SK-N-SH (cell line): Measurements from ENCODE around the gene THBS1. TPM values are rescaled to one million over a fixed set of nuclear protein-coding genes. Genes with fewer than 3 reads are reported as not detected.

ENCODE experiments used
- CTCF ChIA-PET: fragments of 300-600, 350-600 bp; formaldehyde crosslinking; extraction: SDS; loops from one replicate; lab custom pipeline; 2021; lab: Yijun Ruan, JAX
- POLR2A ChIA-PET: fragments of 350-600 bp; sonication (Branson Sonifier 250); formaldehyde crosslinking; extraction: SDS; loops from one replicate; lab custom pipeline; 2020; ENCODE audit warnings: antibody characterized with exemption, inconsistent platforms; lab: Yijun Ruan, JAX
- DNase-seq: peaks from one replicate; pipeline ENCODE4 v3.0.0; 2012
- H2AFZ ChIP-seq: fragments of 200-600 bp; sonication (generic); 2 replicates; pipeline ENCODE4 v1.8.1; 2016; ENCODE audit warnings: antibody characterized with exemption, mild to moderate bottlenecking, low read depth
- H3F3A ChIP-seq: fragments of 200-600 bp; sonication (generic); replicated peaks from 2 replicates; pipeline ENCODE3; 2016; ENCODE audit warnings: antibody characterized with exemption, mild to moderate bottlenecking; ENCODE audit not compliant: insufficient read depth
- H3K27ac ChIP-seq, 2 experiments: fragments of 200-500 bp in 1 of 2; fragments of 200-600 bp in 1 of 2; sonication (Bioruptor generic) in 1 of 2; sonication (generic), shearing (Covaris generic) in 1 of 2; 2 replicates each; pipeline versions ENCODE4 v1.5.1 to v1.6.1; 2014 to 2016; ENCODE audit warnings: low read depth in 2 of 2, inconsistent platforms in 1 of 2, low read length in 1 of 2, mild to moderate bottlenecking in 1 of 2, mixed read lengths in 1 of 2
- H3K27me3 ChIP-seq: fragments of 200-600 bp; sonication (generic), shearing (Covaris generic); 2 replicates; pipeline ENCODE4 v1.6.1; 2016; ENCODE audit warnings: mixed run types; ENCODE audit not compliant: insufficient read depth
- H3K36me3 ChIP-seq, 2 experiments: fragments of 200-500 bp in 1 of 2; fragments of 200-600 bp in 1 of 2; sonication (Bioruptor generic) in 1 of 2; sonication (generic) in 1 of 2; replicated peaks in 1 of 2; 2 replicates each; pipeline versions ENCODE3 to v1.5.1; 2014 to 2016; ENCODE audit warnings: low read length in 1 of 2, mild to moderate bottlenecking in 1 of 2; ENCODE audit not compliant: insufficient read depth in 2 of 2, control insufficient read depth in 1 of 2
- H3K4me1 ChIP-seq, 2 experiments: fragments of 200-500 bp in 1 of 2; fragments of 200-600 bp in 1 of 2; sonication (Bioruptor generic) in 1 of 2; sonication (generic), shearing (Covaris generic) in 1 of 2; 2 replicates each; pipeline versions ENCODE4 v1.5.1 to v1.6.1; 2014 to 2016; ENCODE audit warnings: low read depth in 1 of 2, low read length in 1 of 2, mixed run types in 1 of 2; ENCODE audit not compliant: insufficient read depth in 2 of 2, control insufficient read depth in 1 of 2
- H3K4me2 ChIP-seq: fragments of 200-600 bp; sonication (generic), shearing (Covaris generic); 2 replicates; pipeline ENCODE4 v1.6.1; 2017; ENCODE audit warnings: mixed run types
- H3K4me3 ChIP-seq, 2 experiments: fragments of 200-500 bp in 1 of 2; fragments of 200-600 bp in 1 of 2; sonication (Bioruptor generic) in 1 of 2; sonication (generic), shearing (Covaris generic) in 1 of 2; 2 replicates each; pipeline versions ENCODE4 v1.5.1 to v1.8.1; 2014 to 2016; ENCODE audit warnings: low read depth in 2 of 2, inconsistent platforms in 1 of 2, low read length in 1 of 2, mild to moderate bottlenecking in 1 of 2, mixed read lengths in 1 of 2, moderate library complexity in 1 of 2
- H3K79me2 ChIP-seq: fragments of 200-600 bp; sonication (generic); 2 replicates; pipeline ENCODE4 v1.8.1; 2017; ENCODE audit warnings: mild to moderate bottlenecking; ENCODE audit not compliant: insufficient read depth
- H3K9ac ChIP-seq: fragments of 200-600 bp; sonication (generic); 2 replicates; pipeline ENCODE4 v1.6.1; 2017; ENCODE audit warnings: mixed run types
- H3K9me2 ChIP-seq: fragments of 200-600 bp; sonication (generic); 2 replicates; pipeline ENCODE4 v1.6.1; 2017; ENCODE audit warnings: mixed run types
- H3K9me3 ChIP-seq: fragments of 200-600 bp; sonication (generic); 2 replicates; pipeline ENCODE4 v1.6.1; 2017; ENCODE audit warnings: mixed run types, mild to moderate bottlenecking, moderate library complexity
- H4K20me1 ChIP-seq: fragments of 200-600 bp; sonication (generic); 2 replicates; pipeline ENCODE4 v1.6.1; 2017; ENCODE audit warnings: mild to moderate bottlenecking, mixed run types; ENCODE audit not compliant: insufficient read depth
- CHD2 ChIP-seq: fragments of 150-350 bp; IDR thresholded peaks from 2 replicates; pipeline ENCODE4 v1.6.1; 2018; ENCODE audit warnings: low read length; ENCODE audit not compliant: partially characterized antibody
- ELF1 ChIP-seq: IDR thresholded peaks from 2 replicates; pipeline ENCODE4 v1.4.0; 2012
- EP300 ChIP-seq, 2 experiments: IDR thresholded peaks; 2 replicates each; pipeline versions ENCODE4 v1.4.0 to v1.6.1; 2012; ENCODE audit warnings: borderline replicate concordance in 1 of 2, low read depth in 1 of 2, low read length in 1 of 2
- EZH2phosphoT487 ChIP-seq: fragments of 200-600 bp; sonication (generic); IDR thresholded peaks from 2 replicates; pipeline ENCODE4 v1.6.1; 2017; ENCODE audit warnings: low read depth, mixed run types, mild to moderate bottlenecking, antibody characterized with exemption, moderate library complexity, borderline replicate concordance
- FOSL2 ChIP-seq: IDR thresholded peaks from 2 replicates; pipeline ENCODE4 v1.4.0; 2012; ENCODE audit warnings: low read depth, mild to moderate bottlenecking, moderate library complexity, borderline replicate concordance
- FOXJ3 ChIP-seq: sonication (generic); formaldehyde crosslinking; IDR thresholded peaks from 2 replicates; pipeline ENCODE4 v1.5.1; 2020; ENCODE audit warnings: mild to moderate bottlenecking, missing genetic modification reagents
- FOXM1 ChIP-seq: IDR thresholded peaks from 2 replicates; pipeline ENCODE4 v1.4.0; 2012; ENCODE audit warnings: low read depth, mild to moderate bottlenecking
- GABPA ChIP-seq: IDR thresholded peaks from 2 replicates; pipeline ENCODE4 v1.4.0; 2012; ENCODE audit warnings: low read depth, mild to moderate bottlenecking
- IRF3 ChIP-seq: fragments of 150-350 bp; IDR thresholded peaks from 2 replicates; pipeline ENCODE4 v1.6.1; 2016; ENCODE audit warnings: mild to moderate bottlenecking, low read depth, low read length
- JUND ChIP-seq: IDR thresholded peaks from 2 replicates; pipeline ENCODE4 v1.4.0; 2012
- MAX ChIP-seq: IDR thresholded peaks from 2 replicates; pipeline ENCODE4 v1.4.0; 2012; ENCODE audit warnings: low read depth
- MXI1 ChIP-seq: IDR thresholded peaks from 2 replicates; pipeline ENCODE4 v1.6.1; 2012; ENCODE audit warnings: mild to moderate bottlenecking, low read depth, low read length, improper control_type of control experiment
- NRF1 ChIP-seq: IDR thresholded peaks from 2 replicates; pipeline ENCODE4 v1.6.1; 2012; ENCODE audit warnings: low read depth, mild to moderate bottlenecking, low read length
- RAD21 ChIP-seq: IDR thresholded peaks from 2 replicates; pipeline ENCODE4 v1.6.1; 2012; ENCODE audit warnings: mild to moderate bottlenecking, low read length
- RCOR1 ChIP-seq: fragments of 150-350 bp; IDR thresholded peaks from 2 replicates; pipeline ENCODE4 v1.6.1; 2017; ENCODE audit warnings: antibody characterized with exemption, low read length
- RFX5 ChIP-seq: IDR thresholded peaks from 2 replicates; pipeline ENCODE4 v1.6.1; 2012; ENCODE audit warnings: mild to moderate bottlenecking, improper control_type of control experiment, low read length
- RXRA ChIP-seq: IDR thresholded peaks from 2 replicates; pipeline ENCODE4 v1.4.0; 2012; ENCODE audit warnings: low read depth, mild to moderate bottlenecking, borderline replicate concordance
- SIN3A ChIP-seq: IDR thresholded peaks from 2 replicates; pipeline ENCODE4 v1.6.1; 2012; ENCODE audit warnings: low read depth, mild to moderate bottlenecking, low read length, moderate library complexity, borderline replicate concordance
- SMC3 ChIP-seq: IDR thresholded peaks from 2 replicates; pipeline ENCODE4 v1.6.1; 2012; ENCODE audit warnings: low read depth, low read length, improper control_type of control experiment
- ZBTB33 ChIP-seq: IDR thresholded peaks from 2 replicates; pipeline ENCODE4 v1.4.0; 2012; ENCODE audit warnings: low read depth, borderline replicate concordance
- WGBS: methylation state at CpG from one replicate; pipeline ENCODE4 v1.1.6; 2017; ENCODE audit warnings: low lambda C conversion rate; 5-methylcytosine and 5-hydroxymethylcytosine counted together
- polyA plus RNA-seq, 3 experiments: library from polyadenylated mRNA; depleted of rRNA; stranded (reverse); fragments of >200 nt; gene quantifications; 2 replicates each; pipeline ENCODE4 v1.2.3, GENCODE V29; 2012

THBS1 gene
- polyA plus RNA-seq, 1 of the 3 experiments (the other 2 are of a cell fraction), result 117 TPM

GRCh38 chr15:39575180-39575579, 5.7 kb upstream of the THBS1 start:
- no peak overlapping the region for H3K27ac ChIP-seq
- ChIA-PET CTCF (no interaction called here), POLR2A (no interaction called here)
- TF ChIP-seq ZBTB33 (no peak), RAD21 (no peak), SMC3 (no peak), EZH2phosphoT487 (no peak), FOSL2 (no peak), RXRA (no peak), RFX5 (no peak), CHD2 (no peak), SIN3A (no peak), EP300 (IDR thresholded peaks at IDR 0.05; ENCODE audit: borderline replicate concordance in 1 of 2, low read depth in 1 of 2, low read length in 1 of 2) (no peak), NRF1 (no peak), FOXJ3 (CRISPR knock-in tag) (no peak), JUND (no peak), FOXM1 (no peak), IRF3 (no peak), MXI1 (no peak), GABPA (no peak), MAX (no peak), RCOR1 (no peak), ELF1 (no peak)
- no peaks in the 10 kb centered on the region for H3K9me2 ChIP-seq
- no peak overlapping the region for H3K4me3 ChIP-seq
- peaks cover 18% of the 10 kb centered on the region for H3F3A ChIP-seq
- no peak overlapping the region for H3K9ac ChIP-seq
- no peaks in the 10 kb centered on the region for H3K79me2 ChIP-seq
- 98% methylated on average over 6 of the region's 6 CpGs for WGBS
- no peak overlapping the region for H2AFZ ChIP-seq
- H3K36me3 ChIP-seq, result no peaks in the 10 kb centered on the region
- H4K20me1 ChIP-seq, result no peaks in the 10 kb centered on the region
- H3K4me2 ChIP-seq, result no peak overlapping the region
- no peak for DNase-seq
- no peaks in the 10 kb centered on the region for H3K27me3 ChIP-seq
- peaks cover 0 to 13% of the 10 kb centered on the region in 2 experiments for H3K4me1 ChIP-seq
- H3K9me3 ChIP-seq, result no peaks in the 10 kb centered on the region
